HG03139 (cell line): Measurements from ENCODE around the gene HS3ST6.
"Not testable (repeated sequence)": the region's sequence is repeated elsewhere in the genome, so short reads cannot be mapped to it uniquely, and the experiment has no call there.

Source experiments
- ATAC-seq: cut with Tn5 transposase; IDR thresholded peaks from one replicate; pipeline ENCODE4 v1.9.1; 2021; ENCODE audit not compliant: unreplicated experiment

Gene HS3ST6

GRCh38 chr16:1929578-1930337 lies 11.5 kb upstream of the HS3ST6 start:
- ATAC-seq = peak; percentile 85

DNA sequence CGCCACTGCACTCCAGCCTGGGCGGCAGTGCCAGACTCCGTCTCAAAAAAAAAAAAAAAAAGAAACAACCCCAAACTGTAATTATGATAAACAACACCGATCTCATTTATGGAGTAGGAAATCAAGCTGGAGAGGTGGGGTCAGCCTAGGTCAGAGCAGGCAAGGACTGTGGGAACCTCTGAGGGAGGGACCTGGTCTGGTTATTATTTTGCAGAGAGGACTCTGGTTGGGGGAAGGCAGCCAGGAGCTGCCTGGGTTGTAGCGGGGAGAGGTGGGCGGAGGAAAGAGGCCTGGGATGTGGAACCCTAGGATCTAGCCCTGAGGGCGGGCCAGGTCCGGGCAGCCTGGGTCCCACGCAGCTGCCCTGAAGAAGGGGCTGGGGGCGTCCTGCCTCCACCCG lies 10.9 kb upstream of the HS3ST6 start:
- ATAC-seq = no peak

DNA sequence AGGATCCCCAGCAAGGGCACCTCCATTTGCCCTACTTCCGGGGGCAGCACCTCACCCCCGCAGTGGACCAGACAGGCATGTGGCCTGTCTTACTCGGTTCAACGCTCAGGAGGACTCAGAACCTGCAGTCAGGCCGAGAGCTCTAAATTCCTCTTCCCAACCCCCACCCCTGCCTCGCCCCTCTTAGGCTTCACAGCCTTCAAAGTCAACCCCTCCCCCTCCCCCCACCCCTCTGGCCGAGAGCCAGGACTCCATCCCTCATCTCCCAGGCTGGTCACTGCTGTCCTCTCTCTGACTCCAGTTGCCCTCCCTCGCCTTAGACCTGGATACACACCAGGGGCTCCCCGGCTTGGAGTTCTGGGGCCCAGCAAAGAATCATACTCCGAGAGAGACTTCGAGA lies 8.1 kb upstream of the HS3ST6 start:
- no peak for ATAC-seq

GRCh38 chr16:1924095-1924494 lies 5.9 kb upstream of the HS3ST6 start:
- ATAC-seq = no peak

DNA sequence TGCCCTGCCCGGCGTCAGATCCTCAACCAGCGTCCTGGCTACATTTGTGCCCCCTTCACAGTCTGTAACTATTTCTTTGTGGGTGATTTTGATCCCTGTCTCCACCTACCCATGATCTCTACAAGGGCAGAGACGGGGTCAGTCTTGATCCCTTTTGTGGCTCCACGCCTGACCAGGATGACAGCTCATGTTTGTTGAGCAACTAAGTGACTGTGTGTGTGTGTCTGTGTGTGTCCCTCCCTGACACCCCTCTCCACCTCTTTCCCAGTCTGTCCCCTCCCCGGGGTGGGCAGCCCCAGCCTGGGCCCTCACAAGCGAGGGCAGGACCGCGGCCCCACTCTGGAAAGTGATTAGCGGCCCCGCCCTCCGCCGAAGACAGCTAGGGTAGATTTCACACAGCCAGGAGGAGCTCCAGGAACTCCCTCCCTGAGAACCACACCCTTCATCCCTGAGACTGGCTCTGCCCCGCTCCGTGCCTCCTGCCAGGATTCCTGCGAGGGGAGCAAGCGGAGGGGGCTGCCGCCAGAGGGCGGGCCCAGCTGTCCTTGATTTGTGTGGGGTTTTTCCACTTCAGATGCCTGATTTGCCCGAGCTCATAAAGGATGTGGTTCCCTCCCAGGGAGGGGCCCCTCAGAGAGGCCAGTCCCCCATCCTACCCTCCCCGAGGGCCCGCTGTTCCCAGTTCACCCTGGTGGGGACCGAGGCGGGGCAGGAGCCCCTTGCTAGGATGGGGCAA lies 5.3 kb upstream of the HS3ST6 start:
- ATAC-seq = no peak

DNA sequence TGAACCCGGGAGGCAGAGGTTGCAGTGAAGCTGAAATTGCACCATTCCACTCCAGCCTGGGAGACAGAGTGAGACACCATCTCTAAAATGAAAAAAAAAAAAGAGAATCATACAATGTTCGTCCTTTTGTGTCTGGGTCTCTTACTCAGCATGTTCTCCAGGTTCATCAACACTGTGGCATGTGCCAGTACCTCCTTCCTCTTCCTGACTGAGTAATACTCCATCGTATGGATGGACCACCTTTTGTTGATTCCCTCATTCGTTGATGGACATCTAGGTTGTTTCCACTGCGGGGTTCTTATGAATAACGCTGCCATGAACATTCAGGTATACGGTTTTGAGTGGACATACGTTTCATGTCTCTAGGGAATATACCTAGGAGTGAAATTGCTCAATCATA lies 4.1 kb upstream of the HS3ST6 start:
- no peak for ATAC-seq

DNA sequence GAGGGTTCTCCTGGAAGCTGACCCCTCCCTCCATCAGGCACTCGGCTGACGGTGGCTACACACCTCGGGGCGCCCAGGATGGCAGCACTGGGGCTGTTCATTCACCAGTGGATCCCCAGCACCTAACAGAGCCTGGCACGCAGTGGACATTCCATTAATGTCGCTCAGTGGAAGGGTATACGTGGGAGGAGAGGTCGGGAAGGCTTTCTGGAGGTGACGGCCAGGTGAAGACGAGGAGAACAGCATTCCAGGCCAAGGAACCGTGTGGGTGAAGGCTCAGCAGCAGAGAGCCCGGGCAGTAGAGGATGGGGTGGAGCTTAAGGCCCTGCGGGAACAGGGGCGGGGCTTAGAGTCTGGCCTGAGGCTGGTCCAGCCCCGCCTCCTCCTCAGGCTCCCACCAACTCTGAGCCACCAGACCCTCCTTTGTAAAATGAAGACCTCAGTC lies 2.5 kb upstream of the HS3ST6 start:
- no peak for ATAC-seq

DNA sequence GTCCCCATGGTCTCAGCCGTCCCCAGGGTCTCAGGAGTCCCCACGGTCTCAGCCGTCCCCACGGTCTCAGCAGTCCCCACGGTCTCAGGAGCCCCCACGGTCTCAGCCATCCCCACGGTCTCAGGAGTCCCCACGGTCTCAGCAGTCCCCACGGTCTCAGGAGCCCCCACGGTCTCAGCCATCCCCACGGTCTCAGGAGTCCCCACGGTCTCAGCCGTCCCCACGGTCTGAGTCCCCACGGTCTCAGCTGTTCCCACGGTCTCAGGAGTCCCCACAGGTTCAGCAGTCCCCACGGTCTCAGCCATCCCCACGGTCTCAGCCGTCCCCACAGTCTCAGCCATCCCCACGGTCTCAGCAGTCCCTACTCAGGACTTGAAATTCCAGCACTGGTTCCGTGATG lies 1.9 kb upstream of the HS3ST6 start:
- ATAC-seq = not testable (repeated sequence)

DNA sequence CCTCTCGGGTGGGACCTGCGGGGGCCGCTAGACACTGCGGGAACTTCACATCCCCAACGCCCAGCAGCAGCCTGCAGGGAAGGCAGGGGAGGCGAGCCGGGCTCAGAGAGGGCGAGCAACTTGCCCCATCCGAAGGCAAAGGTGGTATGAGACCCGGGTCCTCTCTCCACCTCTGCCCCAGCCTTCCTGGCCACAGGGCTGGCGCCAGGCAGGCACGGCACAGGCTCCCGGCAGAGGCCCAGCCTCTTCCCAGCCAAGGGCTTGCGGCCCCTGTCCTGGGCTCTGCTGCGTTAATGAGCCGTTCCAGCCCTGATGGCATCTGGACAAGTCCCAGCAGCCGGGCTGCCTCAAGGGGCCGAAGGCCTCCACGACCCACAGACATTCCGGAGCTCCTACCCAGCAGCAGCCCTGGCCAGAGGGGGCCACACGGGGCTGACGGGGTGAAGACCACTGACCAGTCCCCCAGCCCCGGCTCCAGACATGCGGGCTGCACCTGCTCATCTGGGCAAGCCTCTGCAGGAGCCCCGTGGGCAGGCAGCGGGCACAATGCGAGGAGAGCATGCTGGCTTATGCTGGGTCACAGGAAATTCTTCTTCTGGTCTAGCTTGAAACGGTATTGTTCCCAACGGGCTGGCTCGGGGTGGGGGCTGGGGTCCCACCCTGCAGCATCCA lies 1.2 kb upstream of the HS3ST6 start:
- ATAC-seq = no peak

GRCh38 chr16:1917665-1918350 lies 407 bp downstream of the HS3ST6 start:
- no peak for ATAC-seq

GRCh38 chr16:1917056-1917664 lies 1.1 kb downstream of the HS3ST6 start:
- ATAC-seq = no peak

GRCh38 chr16:1916640-1916990 lies 1.6 kb downstream of the HS3ST6 start:
- no peak for ATAC-seq

- ATAC-seq = no peak
Observed at GRCh38 chr16:1915732-1916639, 2.2 kb downstream of the HS3ST6 start.

DNA sequence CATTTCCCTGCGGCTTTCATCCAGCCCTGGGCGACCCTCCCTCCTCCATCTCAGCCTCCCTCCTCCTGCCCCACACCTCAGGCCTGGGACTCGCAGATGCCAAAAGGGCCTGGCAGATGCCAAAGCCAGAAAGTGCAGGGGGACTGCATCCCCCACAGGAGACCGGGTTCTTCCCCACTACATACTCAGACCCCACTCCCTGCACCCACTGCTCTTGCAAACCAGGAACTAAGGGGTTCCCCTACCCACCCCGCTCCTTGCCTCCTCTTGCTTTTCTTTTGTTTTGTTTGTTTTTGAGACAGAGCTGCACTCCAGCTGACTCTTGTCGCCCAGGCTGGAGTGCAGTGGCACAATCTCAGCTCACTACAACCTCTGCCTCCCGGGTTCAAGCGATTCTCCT lies 3.2 kb downstream of the HS3ST6 start:
- no peak for ATAC-seq

DNA sequence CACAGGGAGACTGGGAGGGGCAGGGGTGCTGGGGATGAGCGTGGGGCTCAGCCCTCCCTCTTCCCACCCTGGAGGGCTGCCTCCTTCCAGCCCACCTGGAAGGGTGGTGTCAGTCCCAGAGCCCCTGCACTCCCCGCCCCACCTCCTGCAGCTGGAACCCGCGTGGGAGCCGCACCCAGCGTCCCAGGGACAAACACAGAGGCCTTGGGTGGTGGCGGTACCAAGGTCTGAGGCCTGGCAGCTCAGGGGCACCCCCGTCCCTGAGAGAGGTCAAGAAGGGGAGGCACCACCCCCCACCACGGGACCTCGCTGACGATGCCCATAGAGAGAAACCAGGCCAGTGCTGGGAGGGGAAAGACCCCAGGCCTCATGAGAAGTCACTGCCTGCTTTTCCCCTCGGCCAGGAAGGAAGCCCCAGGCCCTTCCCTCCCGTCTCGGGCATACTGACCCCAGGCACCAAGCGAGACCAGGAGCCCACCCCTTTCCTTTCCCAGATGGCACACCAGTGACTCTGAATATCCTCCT lies 4.1 kb downstream of the HS3ST6 start:
- no peak for ATAC-seq

- ATAC-seq = no peak
Observed at GRCh38 chr16:1913327-1914083, 4.7 kb downstream of the HS3ST6 start.

DNA sequence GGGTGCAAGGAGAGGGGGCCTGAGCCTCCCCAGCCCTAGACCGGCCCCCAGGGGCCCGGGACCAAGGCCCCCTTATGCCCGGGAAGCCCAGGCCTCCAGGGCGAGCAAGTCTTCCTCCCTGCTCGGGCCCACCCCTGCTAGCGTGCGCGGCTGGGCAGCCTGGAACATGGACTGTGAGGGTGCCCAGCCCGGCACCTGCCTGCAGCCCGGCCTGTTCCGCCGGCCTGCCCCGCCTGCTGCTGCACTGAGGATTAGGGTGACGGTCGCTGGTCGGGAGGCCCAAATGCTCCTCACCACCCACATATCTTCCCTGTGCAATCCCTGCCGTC lies 6.0 kb downstream of the HS3ST6 start:
- ATAC-seq = no peak

- no peak for ATAC-seq
Observed at GRCh38 chr16:1911467-1912214, 6.6 kb downstream of the HS3ST6 start.
